SK-N-SH treated with all-trans-retinoic acid at 6 μM for 48 hours (cell line): Measurements from ENCODE around the gene FABP2.
"Not testable (repeated sequence)": the region's sequence is repeated elsewhere in the genome, so short reads cannot be mapped to it uniquely, and the experiment has no call there.

Experiments used
- ATAC-seq: fragments of 200-7000 bp; cut with Tn5 transposase; 3 replicates; pipeline ENCODE4 v1.9.1; 2020; ENCODE audit warnings: mild to moderate bottlenecking, moderate library complexity
- ARNTL ChIP-seq: fragments of 450-650 bp; formaldehyde crosslinking; IDR thresholded peaks from 2 replicates; pipeline ENCODE4 v1.5.0; 2020; ENCODE audit warnings: low read depth, mild to moderate bottlenecking, moderate library complexity, borderline replicate concordance
- BACH2 ChIP-seq: fragments of 250-450 bp; sonication (Bioruptor Pico); IDR thresholded peaks from 2 replicates; pipeline ENCODE4 v1.9.0; 2021; ENCODE audit warnings: mild to moderate bottlenecking, borderline replicate concordance
- CSDC2 ChIP-seq: fragments of 250-450 bp; sonication (Bioruptor Pico); IDR thresholded peaks from 2 replicates; pipeline ENCODE4 v1.5.0; 2020; ENCODE audit warnings: mild to moderate bottlenecking, moderate library complexity
- ESRRG ChIP-seq: fragments of 250-450 bp; sonication (Bioruptor Pico); IDR thresholded peaks from 2 replicates; pipeline ENCODE4 v1.6.1; 2021; ENCODE audit warnings: mild to moderate bottlenecking
- GLIS3 ChIP-seq: fragments of 250-450 bp; sonication (Bioruptor Pico); IDR thresholded peaks from 2 replicates; pipeline ENCODE4 v1.5.0; 2020; ENCODE audit warnings: mild to moderate bottlenecking, moderate library complexity
- ISL1 ChIP-seq: fragments of 250-450 bp; sonication (Bioruptor Pico); IDR thresholded peaks from 2 replicates; pipeline ENCODE4 v2.1.2; 2022; ENCODE audit warnings: mild to moderate bottlenecking, moderate library complexity
- OSR1 ChIP-seq: fragments of 250-450 bp; sonication (Bioruptor Pico); IDR thresholded peaks from 2 replicates; pipeline ENCODE4 v1.8.0; 2022; ENCODE audit warnings: moderate library complexity, mild to moderate bottlenecking, inconsistent platforms
- PPARA ChIP-seq: fragments of 250-450 bp; sonication (Bioruptor Pico); IDR thresholded peaks from 2 replicates; pipeline ENCODE4 v1.5.0; 2020; ENCODE audit warnings: mild to moderate bottlenecking, borderline replicate concordance
- RARB ChIP-seq: fragments of 250-450 bp; sonication (Bioruptor Pico); IDR thresholded peaks from 2 replicates; pipeline ENCODE4 v1.8.0; 2021; ENCODE audit warnings: mild to moderate bottlenecking, moderate library complexity
- SNAI2 ChIP-seq: fragments of 250-450 bp; sonication (Bioruptor Pico); IDR thresholded peaks from 2 replicates; pipeline ENCODE4 v1.5.0; 2020; ENCODE audit warnings: mild to moderate bottlenecking, moderate library complexity
- TCF4 ChIP-seq: fragments of 250-450 bp; sonication (Bioruptor Pico); IDR thresholded peaks from 2 replicates; pipeline ENCODE4 v1.8.0; 2021; ENCODE audit warnings: mild to moderate bottlenecking, moderate library complexity, borderline replicate concordance
- TOX ChIP-seq: fragments of 250-450 bp; sonication (Bioruptor Pico); IDR thresholded peaks from 2 replicates; pipeline ENCODE4 v1.8.0; 2021; ENCODE audit warnings: mild to moderate bottlenecking, moderate library complexity, borderline replicate concordance
- ZC3H10 ChIP-seq: fragments of 250-450 bp; sonication (Bioruptor Pico); IDR thresholded peaks from 2 replicates; pipeline ENCODE4 v1.5.1; 2021; ENCODE audit warnings: mild to moderate bottlenecking, moderate library complexity
- ZFP3 ChIP-seq: fragments of 250-450 bp; sonication (Bioruptor Pico); IDR thresholded peaks from 2 replicates; pipeline ENCODE4 v1.5.0; 2020; ENCODE audit warnings: mild to moderate bottlenecking, moderate library complexity
- ZNF565 ChIP-seq: fragments of 450-650 bp; formaldehyde crosslinking; conservative IDR thresholded peaks from 2 replicates; pipeline ENCODE4 v1.5.0; 2020; ENCODE audit warnings: low read depth, mild to moderate bottlenecking, moderate library complexity
- ZNF70 ChIP-seq: fragments of 450-650 bp; formaldehyde crosslinking; IDR thresholded peaks from 2 replicates; pipeline ENCODE4 v1.5.0; 2020; ENCODE audit warnings: mild to moderate bottlenecking, moderate library complexity
- ZNF8 ChIP-seq: fragments of 450-650 bp; formaldehyde crosslinking; IDR thresholded peaks from 2 replicates; pipeline ENCODE4 v1.5.0; 2020; ENCODE audit warnings: mild to moderate bottlenecking, moderate library complexity
- TF ChIP-seq, protein P1 (sequence below): fragments of 250-450 bp; sonication (Bioruptor Pico); IDR thresholded peaks from 2 replicates; pipeline ENCODE4 v1.8.0; 2020; ENCODE audit warnings: mild to moderate bottlenecking, moderate library complexity, borderline replicate concordance
- TF ChIP-seq, protein P2 (sequence below): fragments of 250-450 bp; sonication (Bioruptor Pico); IDR thresholded peaks from 2 replicates; pipeline ENCODE4 v1.5.0; 2020; ENCODE audit warnings: mild to moderate bottlenecking, moderate library complexity
- TF ChIP-seq, protein P3 (sequence below): fragments of 250-450 bp; sonication (Bioruptor Pico); IDR thresholded peaks from 2 replicates; pipeline ENCODE4 v1.5.1; 2020; ENCODE audit warnings: low read depth, mild to moderate bottlenecking, moderate library complexity
- TF ChIP-seq, protein P4 (sequence below): fragments of 250-450 bp; sonication (Bioruptor Pico); IDR thresholded peaks from 2 replicates; pipeline ENCODE4 v1.8.0; 2021; ENCODE audit warnings: low read depth, mild to moderate bottlenecking, moderate library complexity, borderline replicate concordance
- TF ChIP-seq, protein P5 (sequence below): fragments of 250-450 bp; sonication (Bioruptor Pico); IDR thresholded peaks from 2 replicates; pipeline ENCODE4 v1.5.1; 2021; ENCODE audit warnings: mild to moderate bottlenecking, moderate library complexity

Gene FABP2

DNA sequence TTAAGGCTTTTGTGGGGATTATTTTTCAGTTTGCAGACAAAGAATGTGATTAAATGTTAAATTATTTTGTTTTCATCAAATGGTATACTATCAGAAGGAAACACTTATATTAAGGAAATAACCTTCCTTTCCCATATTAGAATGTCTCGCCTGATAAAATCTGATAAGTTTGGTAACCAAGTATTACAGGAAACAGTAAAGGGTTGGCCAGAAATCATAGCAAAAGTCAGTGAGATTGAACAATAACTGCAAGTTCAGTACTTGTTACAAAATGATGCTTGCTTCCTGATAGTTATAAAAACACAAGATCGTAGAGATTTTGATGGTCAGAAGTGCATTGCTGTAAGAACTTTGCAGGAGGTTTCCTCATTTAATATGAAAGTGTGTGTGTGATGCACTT is 40.5 kb downstream of the FABP2 start:
- ATAC-seq = no peak
- TF ChIP-seq ZNF70 (no peak), RARB (CRISPR knock-in tag) (no peak), BACH2 (CRISPR knock-in tag) (no peak), ZNF8 (CRISPR knock-in tag) (no peak), PPARA (CRISPR knock-in tag) (no peak), ZFP3 (CRISPR knock-in tag) (no peak), ESRRG (CRISPR knock-in tag) (no peak), SNAI2 (CRISPR knock-in tag) (no peak), OSR1 (no peak), ISL1 (CRISPR knock-in tag) (no peak), ZC3H10 (CRISPR knock-in tag) (no peak), CSDC2 (CRISPR knock-in tag) (no peak)
- TF ChIP-seq, protein P1, sequence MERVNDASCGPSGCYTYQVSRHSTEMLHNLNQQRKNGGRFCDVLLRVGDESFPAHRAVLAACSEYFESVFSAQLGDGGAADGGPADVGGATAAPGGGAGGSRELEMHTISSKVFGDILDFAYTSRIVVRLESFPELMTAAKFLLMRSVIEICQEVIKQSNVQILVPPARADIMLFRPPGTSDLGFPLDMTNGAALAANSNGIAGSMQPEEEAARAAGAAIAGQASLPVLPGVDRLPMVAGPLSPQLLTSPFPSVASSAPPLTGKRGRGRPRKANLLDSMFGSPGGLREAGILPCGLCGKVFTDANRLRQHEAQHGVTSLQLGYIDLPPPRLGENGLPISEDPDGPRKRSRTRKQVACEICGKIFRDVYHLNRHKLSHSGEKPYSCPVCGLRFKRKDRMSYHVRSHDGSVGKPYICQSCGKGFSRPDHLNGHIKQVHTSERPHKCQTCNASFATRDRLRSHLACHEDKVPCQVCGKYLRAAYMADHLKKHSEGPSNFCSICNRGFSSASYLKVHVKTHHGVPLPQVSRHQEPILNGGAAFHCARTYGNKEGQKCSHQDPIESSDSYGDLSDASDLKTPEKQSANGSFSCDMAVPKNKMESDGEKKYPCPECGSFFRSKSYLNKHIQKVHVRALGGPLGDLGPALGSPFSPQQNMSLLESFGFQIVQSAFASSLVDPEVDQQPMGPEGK (CRISPR knock-in tag) = no peak
- TF ChIP-seq, protein P2, sequence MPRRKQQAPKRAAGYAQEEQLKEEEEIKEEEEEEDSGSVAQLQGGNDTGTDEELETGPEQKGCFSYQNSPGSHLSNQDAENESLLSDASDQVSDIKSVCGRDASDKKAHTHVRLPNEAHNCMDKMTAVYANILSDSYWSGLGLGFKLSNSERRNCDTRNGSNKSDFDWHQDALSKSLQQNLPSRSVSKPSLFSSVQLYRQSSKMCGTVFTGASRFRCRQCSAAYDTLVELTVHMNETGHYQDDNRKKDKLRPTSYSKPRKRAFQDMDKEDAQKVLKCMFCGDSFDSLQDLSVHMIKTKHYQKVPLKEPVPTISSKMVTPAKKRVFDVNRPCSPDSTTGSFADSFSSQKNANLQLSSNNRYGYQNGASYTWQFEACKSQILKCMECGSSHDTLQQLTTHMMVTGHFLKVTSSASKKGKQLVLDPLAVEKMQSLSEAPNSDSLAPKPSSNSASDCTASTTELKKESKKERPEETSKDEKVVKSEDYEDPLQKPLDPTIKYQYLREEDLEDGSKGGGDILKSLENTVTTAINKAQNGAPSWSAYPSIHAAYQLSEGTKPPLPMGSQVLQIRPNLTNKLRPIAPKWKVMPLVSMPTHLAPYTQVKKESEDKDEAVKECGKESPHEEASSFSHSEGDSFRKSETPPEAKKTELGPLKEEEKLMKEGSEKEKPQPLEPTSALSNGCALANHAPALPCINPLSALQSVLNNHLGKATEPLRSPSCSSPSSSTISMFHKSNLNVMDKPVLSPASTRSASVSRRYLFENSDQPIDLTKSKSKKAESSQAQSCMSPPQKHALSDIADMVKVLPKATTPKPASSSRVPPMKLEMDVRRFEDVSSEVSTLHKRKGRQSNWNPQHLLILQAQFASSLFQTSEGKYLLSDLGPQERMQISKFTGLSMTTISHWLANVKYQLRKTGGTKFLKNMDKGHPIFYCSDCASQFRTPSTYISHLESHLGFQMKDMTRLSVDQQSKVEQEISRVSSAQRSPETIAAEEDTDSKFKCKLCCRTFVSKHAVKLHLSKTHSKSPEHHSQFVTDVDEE (CRISPR knock-in tag) = no peak
- TF ChIP-seq, protein P3, sequence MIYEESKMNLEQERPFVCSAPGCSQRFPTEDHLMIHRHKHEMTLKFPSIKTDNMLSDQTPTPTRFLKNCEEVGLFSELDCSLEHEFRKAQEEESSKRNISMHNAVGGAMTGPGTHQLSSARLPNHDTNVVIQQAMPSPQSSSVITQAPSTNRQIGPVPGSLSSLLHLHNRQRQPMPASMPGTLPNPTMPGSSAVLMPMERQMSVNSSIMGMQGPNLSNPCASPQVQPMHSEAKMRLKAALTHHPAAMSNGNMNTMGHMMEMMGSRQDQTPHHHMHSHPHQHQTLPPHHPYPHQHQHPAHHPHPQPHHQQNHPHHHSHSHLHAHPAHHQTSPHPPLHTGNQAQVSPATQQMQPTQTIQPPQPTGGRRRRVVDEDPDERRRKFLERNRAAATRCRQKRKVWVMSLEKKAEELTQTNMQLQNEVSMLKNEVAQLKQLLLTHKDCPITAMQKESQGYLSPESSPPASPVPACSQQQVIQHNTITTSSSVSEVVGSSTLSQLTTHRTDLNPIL = no peak
- TF ChIP-seq, protein P4, sequence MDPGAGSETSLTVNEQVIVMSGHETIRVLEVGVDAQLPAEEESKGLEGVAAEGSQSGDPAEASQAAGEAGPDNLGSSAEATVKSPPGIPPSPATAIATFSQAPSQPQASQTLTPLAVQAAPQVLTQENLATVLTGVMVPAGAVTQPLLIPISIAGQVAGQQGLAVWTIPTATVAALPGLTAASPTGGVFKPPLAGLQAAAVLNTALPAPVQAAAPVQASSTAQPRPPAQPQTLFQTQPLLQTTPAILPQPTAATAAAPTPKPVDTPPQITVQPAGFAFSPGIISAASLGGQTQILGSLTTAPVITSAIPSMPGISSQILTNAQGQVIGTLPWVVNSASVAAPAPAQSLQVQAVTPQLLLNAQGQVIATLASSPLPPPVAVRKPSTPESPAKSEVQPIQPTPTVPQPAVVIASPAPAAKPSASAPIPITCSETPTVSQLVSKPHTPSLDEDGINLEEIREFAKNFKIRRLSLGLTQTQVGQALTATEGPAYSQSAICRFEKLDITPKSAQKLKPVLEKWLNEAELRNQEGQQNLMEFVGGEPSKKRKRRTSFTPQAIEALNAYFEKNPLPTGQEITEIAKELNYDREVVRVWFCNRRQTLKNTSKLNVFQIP (CRISPR knock-in tag) = no peak
- TF ChIP-seq, protein P5, sequence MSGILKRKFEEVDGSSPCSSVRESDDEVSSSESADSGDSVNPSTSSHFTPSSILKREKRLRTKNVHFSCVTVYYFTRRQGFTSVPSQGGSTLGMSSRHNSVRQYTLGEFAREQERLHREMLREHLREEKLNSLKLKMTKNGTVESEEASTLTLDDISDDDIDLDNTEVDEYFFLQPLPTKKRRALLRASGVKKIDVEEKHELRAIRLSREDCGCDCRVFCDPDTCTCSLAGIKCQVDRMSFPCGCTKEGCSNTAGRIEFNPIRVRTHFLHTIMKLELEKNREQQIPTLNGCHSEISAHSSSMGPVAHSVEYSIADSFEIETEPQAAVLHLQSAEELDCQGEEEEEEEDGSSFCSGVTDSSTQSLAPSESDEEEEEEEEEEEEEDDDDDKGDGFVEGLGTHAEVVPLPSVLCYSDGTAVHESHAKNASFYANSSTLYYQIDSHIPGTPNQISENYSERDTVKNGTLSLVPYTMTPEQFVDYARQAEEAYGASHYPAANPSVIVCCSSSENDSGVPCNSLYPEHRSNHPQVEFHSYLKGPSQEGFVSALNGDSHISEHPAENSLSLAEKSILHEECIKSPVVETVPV = no peak

DNA sequence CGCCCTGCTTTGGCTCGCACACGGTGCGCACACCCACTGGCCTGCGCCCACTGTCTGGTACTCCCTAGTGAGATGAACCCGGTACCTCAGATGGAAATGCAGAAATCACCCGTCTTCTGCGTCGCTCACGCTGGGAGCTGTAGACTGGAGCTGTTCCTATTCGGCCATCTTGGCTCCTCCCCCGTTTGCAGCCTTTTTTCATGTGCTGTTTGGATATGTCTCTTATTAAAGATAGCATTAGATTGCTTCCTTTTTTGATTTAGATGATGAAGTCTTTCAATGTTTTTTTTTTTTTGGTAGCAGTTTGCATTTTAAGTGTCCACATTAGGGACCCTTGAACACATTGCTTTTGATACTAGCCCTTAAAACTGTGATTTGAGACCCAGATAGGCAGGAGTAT is 42.0 kb downstream of the FABP2 start:
- ATAC-seq = not testable (repeated sequence)

DNA sequence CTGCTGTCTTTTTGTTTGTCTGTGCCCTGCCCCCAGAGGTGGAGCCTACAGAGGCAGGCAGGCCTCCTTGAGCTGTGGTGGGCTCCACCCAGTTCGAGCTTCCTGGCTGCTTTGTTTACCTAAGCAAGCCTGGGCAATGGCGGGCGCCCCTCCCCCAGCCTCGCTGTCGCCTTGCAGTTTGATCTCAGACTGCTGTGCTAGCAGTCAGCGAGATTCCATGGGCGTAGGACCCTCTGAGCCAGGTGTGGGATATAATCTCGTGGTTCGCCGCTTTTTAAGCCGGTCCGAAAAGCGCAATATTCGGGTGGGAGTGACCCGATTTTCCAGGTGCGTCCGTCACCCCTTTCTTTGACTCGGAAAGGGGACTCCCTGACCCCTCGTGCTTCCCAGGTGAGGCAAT is 42.4 kb downstream of the FABP2 start:
- not testable (repeated sequence) for ATAC-seq

DNA sequence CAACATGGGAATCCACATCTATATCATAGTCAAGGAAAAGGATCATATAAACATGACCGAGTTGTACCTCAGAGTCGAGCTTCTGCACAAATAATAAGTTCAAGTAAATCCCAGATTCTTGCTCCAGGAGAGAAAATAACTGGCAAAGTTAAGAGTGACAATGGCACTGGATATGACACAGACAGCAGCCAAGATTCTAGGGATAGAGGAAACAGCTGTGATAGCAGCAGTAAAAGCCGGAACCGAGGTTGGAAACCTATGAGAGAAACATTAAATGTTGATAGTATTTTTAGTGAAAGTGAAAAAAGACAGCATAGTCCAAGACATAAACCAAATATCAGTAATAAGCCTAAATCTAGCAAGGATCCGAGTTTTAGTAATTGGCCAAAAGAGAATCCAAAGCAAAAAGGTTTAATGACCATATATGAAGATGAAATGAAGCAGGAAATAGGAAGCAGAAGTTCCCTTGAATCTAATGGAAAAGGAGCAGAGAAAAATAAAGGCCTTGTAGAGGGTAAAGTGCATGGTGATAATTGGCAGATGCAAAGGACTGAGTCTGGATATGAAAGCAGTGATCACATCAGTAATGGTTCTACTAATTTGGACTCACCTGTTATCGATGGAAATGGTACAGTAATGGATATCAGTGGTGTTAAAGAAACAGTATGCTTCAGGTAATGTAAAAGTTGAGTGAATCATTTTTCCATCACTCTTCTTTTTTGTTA is 50.4 kb downstream of the FABP2 start:
- no peak for TF ChIP-seq RARB (CRISPR knock-in tag)
- TF ChIP-seq ISL1 (CRISPR knock-in tag) = no peak
- TF ChIP-seq, protein P1 (CRISPR knock-in tag) = no peak
- TF ChIP-seq TCF4 (CRISPR knock-in tag) = no peak
- no peak for TF ChIP-seq BACH2 (CRISPR knock-in tag)
- TF ChIP-seq ZNF565 (CRISPR knock-in tag) = no peak
- no peak for TF ChIP-seq ZC3H10 (CRISPR knock-in tag)
- TF ChIP-seq ARNTL (CRISPR knock-in tag) = no peak
- TF ChIP-seq GLIS3 = no peak
- no peak for TF ChIP-seq TOX (CRISPR knock-in tag)
- TF ChIP-seq ZNF8 (CRISPR knock-in tag) = no peak
- TF ChIP-seq SNAI2 (CRISPR knock-in tag) = no peak
- TF ChIP-seq ZNF70 = no peak
- ATAC-seq = no peak
